WTC11 (cell line): Measurements from ENCODE around the gene ALDH5A1. TPM values are rescaled to one million over a fixed set of nuclear protein-coding genes. Genes with fewer than 3 reads are reported as not detected.

Experiments
- ATAC-seq: fragments of 200-7000 bp; cut with Tn5 transposase; 2 replicates; pipeline ENCODE4 v1.10.0; 2021; ENCODE audit warnings: mild to moderate bottlenecking, moderate library complexity
- CTCF ChIA-PET: fragments of 300-600 bp; sonication (Branson Sonifier 250); formaldehyde crosslinking; loops from one replicate; lab custom pipeline; 2021; ENCODE audit warnings: antibody characterized with exemption; lab: Charles Lee
- POLR2A ChIA-PET: fragments of 350-600 bp; sonication (Branson Sonifier 250); formaldehyde crosslinking; loops from one replicate; lab custom pipeline; 2021; ENCODE audit warnings: antibody characterized with exemption; lab: Charles Lee
- DNase-seq: peaks from one replicate; pipeline ENCODE4 v3.0.0; 2021; ENCODE audit warnings: low spot score
- H3K27ac Mint-ChIP-seq: 2 replicates; pipeline ENCODE4 v1.8.0; 2021; ENCODE audit warnings: mixed read lengths
- H3K27me3 Mint-ChIP-seq: 2 replicates; pipeline ENCODE4 v1.8.0; 2021; ENCODE audit warnings: low read depth, mild to moderate bottlenecking, moderate library complexity, mixed read lengths
- H3K36me3 Mint-ChIP-seq: 2 replicates; pipeline ENCODE4 v1.8.0; 2021; ENCODE audit warnings: mixed read lengths
- H3K4me1 Mint-ChIP-seq: 2 replicates; pipeline ENCODE4 v1.8.0; 2022; ENCODE audit warnings: mixed read lengths
- H3K4me3 Mint-ChIP-seq: 2 replicates; pipeline ENCODE4 v1.8.0; 2021; ENCODE audit warnings: mild to moderate bottlenecking, moderate library complexity, mixed read lengths
- H3K9me3 Mint-ChIP-seq: 2 replicates; pipeline ENCODE4 v1.8.0; 2021; ENCODE audit warnings: mixed read lengths
- CREM ChIP-seq: sonication (generic); formaldehyde crosslinking; IDR thresholded peaks from 2 replicates; pipeline ENCODE4 v1.8.1; 2022; ENCODE audit warnings: mild to moderate bottlenecking, missing genetic modification reagents, moderate library complexity
- ESRRA ChIP-seq: sonication (generic); formaldehyde crosslinking; IDR thresholded peaks from 2 replicates; pipeline ENCODE4 v1.8.1; 2022; ENCODE audit warnings: mild to moderate bottlenecking, missing genetic modification reagents, borderline replicate concordance
- GABPB1 ChIP-seq: sonication (generic); formaldehyde crosslinking; IDR thresholded peaks from 2 replicates; pipeline ENCODE4 v1.8.1; 2023; ENCODE audit warnings: mild to moderate bottlenecking, missing genetic modification reagents
- JAZF1 ChIP-seq: fragments of 250-450 bp; sonication (Bioruptor Pico); IDR thresholded peaks from 2 replicates; pipeline ENCODE4 v1.9.0; 2021; ENCODE audit warnings: moderate library complexity, mild to moderate bottlenecking, inconsistent platforms
- NFE2L1 ChIP-seq: sonication (generic); formaldehyde crosslinking; IDR thresholded peaks from 2 replicates; pipeline ENCODE4 v1.8.1; 2023; ENCODE audit warnings: missing genetic modification reagents
- NR2C2 ChIP-seq: sonication (generic); formaldehyde crosslinking; IDR thresholded peaks from 2 replicates; pipeline ENCODE4 v1.8.0; 2022; ENCODE audit warnings: mild to moderate bottlenecking, missing genetic modification reagents
- TEAD1 ChIP-seq: sonication (generic); formaldehyde crosslinking; IDR thresholded peaks from 2 replicates; pipeline ENCODE4 v1.8.0; 2022; ENCODE audit warnings: mild to moderate bottlenecking, missing genetic modification reagents
- TP53 ChIP-seq: sonication (generic); formaldehyde crosslinking; IDR thresholded peaks from 2 replicates; pipeline ENCODE4 v1.8.1; 2023; ENCODE audit warnings: mild to moderate bottlenecking, missing genetic modification reagents
- ZNF317 ChIP-seq: sonication (generic); formaldehyde crosslinking; IDR thresholded peaks from 2 replicates; pipeline ENCODE4 v1.8.1; 2023; ENCODE audit warnings: low read depth, mild to moderate bottlenecking, moderate library complexity, missing genetic modification reagents, borderline replicate concordance
- total RNA-seq: library from RNA; stranded (reverse); gene quantifications from 3 replicates; pipeline ENCODE4 v1.2.3, GENCODE V29; 2021
- TF ChIP-seq, protein P1 (sequence below): sonication (generic); formaldehyde crosslinking; IDR thresholded peaks from 2 replicates; pipeline ENCODE4 v1.8.0; 2023; ENCODE audit warnings: missing genetic modification reagents, mild to moderate bottlenecking, borderline replicate concordance
- TF ChIP-seq, protein P2 (sequence below): sonication (generic); formaldehyde crosslinking; IDR thresholded peaks from 2 replicates; pipeline ENCODE4 v1.8.0; 2022; ENCODE audit warnings: mild to moderate bottlenecking, missing genetic modification reagents
- TF ChIP-seq, protein P3 (sequence below): sonication (generic); formaldehyde crosslinking; IDR thresholded peaks from 2 replicates; pipeline ENCODE4 v1.8.0; 2022; ENCODE audit warnings: mild to moderate bottlenecking, missing genetic modification reagents
- TF ChIP-seq, protein P4 (sequence below): sonication (generic); formaldehyde crosslinking; IDR thresholded peaks from 2 replicates; pipeline ENCODE4 v1.8.1; 2023; ENCODE audit warnings: mild to moderate bottlenecking, missing genetic modification reagents
- TF ChIP-seq, protein P5 (sequence below): sonication (generic); formaldehyde crosslinking; IDR thresholded peaks from 2 replicates; pipeline ENCODE4 v1.8.1; 2022; ENCODE audit warnings: low read depth, missing genetic modification reagents, borderline replicate concordance
- TF ChIP-seq, protein P6 (sequence below): sonication (generic); formaldehyde crosslinking; IDR thresholded peaks from 2 replicates; pipeline ENCODE4 v1.8.1; 2023; ENCODE audit warnings: mild to moderate bottlenecking, missing genetic modification reagents
- TF ChIP-seq, protein P7 (sequence below): sonication (generic); formaldehyde crosslinking; IDR thresholded peaks from 2 replicates; pipeline ENCODE4 v1.8.1; 2022; ENCODE audit warnings: mild to moderate bottlenecking, moderate library complexity, missing genetic modification reagents
- TF ChIP-seq, protein P8 (sequence below): sonication (generic); formaldehyde crosslinking; IDR thresholded peaks from 2 replicates; pipeline ENCODE4 v1.8.0; 2022; ENCODE audit warnings: missing genetic modification reagents
- TF ChIP-seq, protein P9 (sequence below): fragments of 200-600 bp; IDR thresholded peaks from 2 replicates; pipeline ENCODE4 v1.8.0; 2022; ENCODE audit warnings: antibody characterized with exemption

ALDH5A1 gene
- total RNA-seq, 1 experiment from 2014 or later: 5.1 TPM

DNA sequence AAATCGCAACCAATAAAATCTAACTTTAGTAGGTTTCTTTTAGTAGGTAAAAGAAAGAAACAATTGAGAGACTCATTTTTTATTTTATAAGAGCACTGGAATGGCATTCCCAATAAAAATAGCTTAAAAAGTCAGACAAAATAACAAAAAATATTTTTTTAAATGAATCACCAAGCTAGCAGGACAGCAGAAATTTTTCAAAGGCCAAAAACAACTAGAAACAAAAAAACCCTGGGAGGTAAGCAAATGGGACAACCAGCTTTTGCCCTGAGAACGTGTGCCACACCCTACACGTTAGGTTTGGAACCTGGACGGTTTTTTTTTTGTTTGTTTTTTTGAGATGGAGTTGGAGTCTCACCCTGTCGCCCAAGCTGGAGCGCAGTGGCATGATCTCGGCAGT, 25.0 kb upstream of the ALDH5A1 start (continued):
- TF ChIP-seq, protein P1, sequence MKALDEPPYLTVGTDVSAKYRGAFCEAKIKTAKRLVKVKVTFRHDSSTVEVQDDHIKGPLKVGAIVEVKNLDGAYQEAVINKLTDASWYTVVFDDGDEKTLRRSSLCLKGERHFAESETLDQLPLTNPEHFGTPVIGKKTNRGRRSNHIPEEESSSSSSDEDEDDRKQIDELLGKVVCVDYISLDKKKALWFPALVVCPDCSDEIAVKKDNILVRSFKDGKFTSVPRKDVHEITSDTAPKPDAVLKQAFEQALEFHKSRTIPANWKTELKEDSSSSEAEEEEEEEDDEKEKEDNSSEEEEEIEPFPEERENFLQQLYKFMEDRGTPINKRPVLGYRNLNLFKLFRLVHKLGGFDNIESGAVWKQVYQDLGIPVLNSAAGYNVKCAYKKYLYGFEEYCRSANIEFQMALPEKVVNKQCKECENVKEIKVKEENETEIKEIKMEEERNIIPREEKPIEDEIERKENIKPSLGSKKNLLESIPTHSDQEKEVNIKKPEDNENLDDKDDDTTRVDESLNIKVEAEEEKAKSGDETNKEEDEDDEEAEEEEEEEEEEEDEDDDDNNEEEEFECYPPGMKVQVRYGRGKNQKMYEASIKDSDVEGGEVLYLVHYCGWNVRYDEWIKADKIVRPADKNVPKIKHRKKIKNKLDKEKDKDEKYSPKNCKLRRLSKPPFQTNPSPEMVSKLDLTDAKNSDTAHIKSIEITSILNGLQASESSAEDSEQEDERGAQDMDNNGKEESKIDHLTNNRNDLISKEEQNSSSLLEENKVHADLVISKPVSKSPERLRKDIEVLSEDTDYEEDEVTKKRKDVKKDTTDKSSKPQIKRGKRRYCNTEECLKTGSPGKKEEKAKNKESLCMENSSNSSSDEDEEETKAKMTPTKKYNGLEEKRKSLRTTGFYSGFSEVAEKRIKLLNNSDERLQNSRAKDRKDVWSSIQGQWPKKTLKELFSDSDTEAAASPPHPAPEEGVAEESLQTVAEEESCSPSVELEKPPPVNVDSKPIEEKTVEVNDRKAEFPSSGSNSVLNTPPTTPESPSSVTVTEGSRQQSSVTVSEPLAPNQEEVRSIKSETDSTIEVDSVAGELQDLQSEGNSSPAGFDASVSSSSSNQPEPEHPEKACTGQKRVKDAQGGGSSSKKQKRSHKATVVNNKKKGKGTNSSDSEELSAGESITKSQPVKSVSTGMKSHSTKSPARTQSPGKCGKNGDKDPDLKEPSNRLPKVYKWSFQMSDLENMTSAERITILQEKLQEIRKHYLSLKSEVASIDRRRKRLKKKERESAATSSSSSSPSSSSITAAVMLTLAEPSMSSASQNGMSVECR: no peak
- TF ChIP-seq, protein P2, sequence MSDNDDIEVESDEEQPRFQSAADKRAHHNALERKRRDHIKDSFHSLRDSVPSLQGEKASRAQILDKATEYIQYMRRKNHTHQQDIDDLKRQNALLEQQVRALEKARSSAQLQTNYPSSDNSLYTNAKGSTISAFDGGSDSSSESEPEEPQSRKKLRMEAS (CRISPR knock-in tag): no peak
- no peak for TF ChIP-seq ZNF317
- TF ChIP-seq, protein P3, sequence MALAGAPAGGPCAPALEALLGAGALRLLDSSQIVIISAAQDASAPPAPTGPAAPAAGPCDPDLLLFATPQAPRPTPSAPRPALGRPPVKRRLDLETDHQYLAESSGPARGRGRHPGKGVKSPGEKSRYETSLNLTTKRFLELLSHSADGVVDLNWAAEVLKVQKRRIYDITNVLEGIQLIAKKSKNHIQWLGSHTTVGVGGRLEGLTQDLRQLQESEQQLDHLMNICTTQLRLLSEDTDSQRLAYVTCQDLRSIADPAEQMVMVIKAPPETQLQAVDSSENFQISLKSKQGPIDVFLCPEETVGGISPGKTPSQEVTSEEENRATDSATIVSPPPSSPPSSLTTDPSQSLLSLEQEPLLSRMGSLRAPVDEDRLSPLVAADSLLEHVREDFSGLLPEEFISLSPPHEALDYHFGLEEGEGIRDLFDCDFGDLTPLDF (CRISPR knock-in tag): no peak
- TF ChIP-seq, protein P4, sequence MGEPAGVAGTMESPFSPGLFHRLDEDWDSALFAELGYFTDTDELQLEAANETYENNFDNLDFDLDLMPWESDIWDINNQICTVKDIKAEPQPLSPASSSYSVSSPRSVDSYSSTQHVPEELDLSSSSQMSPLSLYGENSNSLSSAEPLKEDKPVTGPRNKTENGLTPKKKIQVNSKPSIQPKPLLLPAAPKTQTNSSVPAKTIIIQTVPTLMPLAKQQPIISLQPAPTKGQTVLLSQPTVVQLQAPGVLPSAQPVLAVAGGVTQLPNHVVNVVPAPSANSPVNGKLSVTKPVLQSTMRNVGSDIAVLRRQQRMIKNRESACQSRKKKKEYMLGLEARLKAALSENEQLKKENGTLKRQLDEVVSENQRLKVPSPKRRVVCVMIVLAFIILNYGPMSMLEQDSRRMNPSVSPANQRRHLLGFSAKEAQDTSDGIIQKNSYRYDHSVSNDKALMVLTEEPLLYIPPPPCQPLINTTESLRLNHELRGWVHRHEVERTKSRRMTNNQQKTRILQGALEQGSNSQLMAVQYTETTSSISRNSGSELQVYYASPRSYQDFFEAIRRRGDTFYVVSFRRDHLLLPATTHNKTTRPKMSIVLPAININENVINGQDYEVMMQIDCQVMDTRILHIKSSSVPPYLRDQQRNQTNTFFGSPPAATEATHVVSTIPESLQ (CRISPR knock-in tag): no peak

DNA sequence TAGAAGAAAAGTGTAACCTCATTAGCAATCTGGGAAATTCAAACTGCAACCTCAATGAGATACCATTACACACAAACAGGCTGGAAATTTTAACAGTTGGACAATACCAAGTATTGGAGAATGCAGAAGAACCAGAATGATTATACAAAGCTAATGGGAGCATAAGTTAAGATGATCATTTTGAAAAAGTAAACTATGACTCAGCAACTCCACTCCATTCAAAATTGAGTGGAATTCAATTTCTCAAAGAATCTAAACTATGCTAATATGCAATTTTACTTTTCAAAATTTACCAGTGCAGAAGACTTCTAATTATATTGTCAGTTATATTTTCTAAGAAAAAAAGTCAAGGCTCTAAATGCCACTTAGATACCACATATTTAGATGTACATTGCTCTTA, 22.6 kb upstream of the ALDH5A1 start:
- Mint-ChIP-seq H3K4me3 (no peak overlapping the region), H3K27ac (no peak overlapping the region), H3K4me1 (no peaks in the 10 kb centered on the region), H3K9me3 (no peaks in the 10 kb centered on the region), H3K36me3 (no peaks in the 10 kb centered on the region), H3K27me3 (no peaks in the 10 kb centered on the region)
- ATAC-seq (no peak), DNase-seq (no peak)
- POLR2A ChIA-PET: no interaction called here
- CTCF ChIA-PET: interaction anchor here (1.0 kb wide), 1 partner anchor 49 kb away, joined by 3 read pairs; no protein-coding TSS in a partner anchor
- TF ChIP-seq JAZF1 (CRISPR knock-in tag) (no peak), NR2C2 (CRISPR knock-in tag) (no peak), ESRRA (CRISPR knock-in tag) (no peak), TEAD1 (no peak), GABPB1 (CRISPR knock-in tag) (no peak), CREM (CRISPR knock-in tag) (no peak), NFE2L1 (CRISPR knock-in tag) (no peak), TP53 (CRISPR knock-in tag) (no peak)
- TF ChIP-seq, protein P5, sequence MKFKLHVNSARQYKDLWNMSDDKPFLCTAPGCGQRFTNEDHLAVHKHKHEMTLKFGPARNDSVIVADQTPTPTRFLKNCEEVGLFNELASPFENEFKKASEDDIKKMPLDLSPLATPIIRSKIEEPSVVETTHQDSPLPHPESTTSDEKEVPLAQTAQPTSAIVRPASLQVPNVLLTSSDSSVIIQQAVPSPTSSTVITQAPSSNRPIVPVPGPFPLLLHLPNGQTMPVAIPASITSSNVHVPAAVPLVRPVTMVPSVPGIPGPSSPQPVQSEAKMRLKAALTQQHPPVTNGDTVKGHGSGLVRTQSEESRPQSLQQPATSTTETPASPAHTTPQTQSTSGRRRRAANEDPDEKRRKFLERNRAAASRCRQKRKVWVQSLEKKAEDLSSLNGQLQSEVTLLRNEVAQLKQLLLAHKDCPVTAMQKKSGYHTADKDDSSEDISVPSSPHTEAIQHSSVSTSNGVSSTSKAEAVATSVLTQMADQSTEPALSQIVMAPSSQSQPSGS (CRISPR knock-in tag): no peak
- TF ChIP-seq, protein P6, sequence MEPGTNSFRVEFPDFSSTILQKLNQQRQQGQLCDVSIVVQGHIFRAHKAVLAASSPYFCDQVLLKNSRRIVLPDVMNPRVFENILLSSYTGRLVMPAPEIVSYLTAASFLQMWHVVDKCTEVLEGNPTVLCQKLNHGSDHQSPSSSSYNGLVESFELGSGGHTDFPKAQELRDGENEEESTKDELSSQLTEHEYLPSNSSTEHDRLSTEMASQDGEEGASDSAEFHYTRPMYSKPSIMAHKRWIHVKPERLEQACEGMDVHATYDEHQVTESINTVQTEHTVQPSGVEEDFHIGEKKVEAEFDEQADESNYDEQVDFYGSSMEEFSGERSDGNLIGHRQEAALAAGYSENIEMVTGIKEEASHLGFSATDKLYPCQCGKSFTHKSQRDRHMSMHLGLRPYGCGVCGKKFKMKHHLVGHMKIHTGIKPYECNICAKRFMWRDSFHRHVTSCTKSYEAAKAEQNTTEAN (CRISPR knock-in tag): no peak
- TF ChIP-seq, protein P7, sequence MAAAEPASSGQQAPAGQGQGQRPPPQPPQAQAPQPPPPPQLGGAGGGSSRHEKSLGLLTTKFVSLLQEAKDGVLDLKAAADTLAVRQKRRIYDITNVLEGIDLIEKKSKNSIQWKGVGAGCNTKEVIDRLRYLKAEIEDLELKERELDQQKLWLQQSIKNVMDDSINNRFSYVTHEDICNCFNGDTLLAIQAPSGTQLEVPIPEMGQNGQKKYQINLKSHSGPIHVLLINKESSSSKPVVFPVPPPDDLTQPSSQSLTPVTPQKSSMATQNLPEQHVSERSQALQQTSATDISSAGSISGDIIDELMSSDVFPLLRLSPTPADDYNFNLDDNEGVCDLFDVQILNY (CRISPR knock-in tag): no peak
- TF ChIP-seq, protein P8, sequence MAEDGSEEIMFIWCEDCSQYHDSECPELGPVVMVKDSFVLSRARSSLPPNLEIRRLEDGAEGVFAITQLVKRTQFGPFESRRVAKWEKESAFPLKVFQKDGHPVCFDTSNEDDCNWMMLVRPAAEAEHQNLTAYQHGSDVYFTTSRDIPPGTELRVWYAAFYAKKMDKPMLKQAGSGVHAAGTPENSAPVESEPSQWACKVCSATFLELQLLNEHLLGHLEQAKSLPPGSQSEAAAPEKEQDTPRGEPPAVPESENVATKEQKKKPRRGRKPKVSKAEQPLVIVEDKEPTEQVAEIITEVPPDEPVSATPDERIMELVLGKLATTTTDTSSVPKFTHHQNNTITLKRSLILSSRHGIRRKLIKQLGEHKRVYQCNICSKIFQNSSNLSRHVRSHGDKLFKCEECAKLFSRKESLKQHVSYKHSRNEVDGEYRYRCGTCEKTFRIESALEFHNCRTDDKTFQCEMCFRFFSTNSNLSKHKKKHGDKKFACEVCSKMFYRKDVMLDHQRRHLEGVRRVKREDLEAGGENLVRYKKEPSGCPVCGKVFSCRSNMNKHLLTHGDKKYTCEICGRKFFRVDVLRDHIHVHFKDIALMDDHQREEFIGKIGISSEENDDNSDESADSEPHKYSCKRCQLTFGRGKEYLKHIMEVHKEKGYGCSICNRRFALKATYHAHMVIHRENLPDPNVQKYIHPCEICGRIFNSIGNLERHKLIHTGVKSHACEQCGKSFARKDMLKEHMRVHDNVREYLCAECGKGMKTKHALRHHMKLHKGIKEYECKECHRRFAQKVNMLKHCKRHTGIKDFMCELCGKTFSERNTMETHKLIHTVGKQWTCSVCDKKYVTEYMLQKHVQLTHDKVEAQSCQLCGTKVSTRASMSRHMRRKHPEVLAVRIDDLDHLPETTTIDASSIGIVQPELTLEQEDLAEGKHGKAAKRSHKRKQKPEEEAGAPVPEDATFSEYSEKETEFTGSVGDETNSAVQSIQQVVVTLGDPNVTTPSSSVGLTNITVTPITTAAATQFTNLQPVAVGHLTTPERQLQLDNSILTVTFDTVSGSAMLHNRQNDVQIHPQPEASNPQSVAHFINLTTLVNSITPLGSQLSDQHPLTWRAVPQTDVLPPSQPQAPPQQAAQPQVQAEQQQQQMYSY (CRISPR knock-in tag): no peak
- TF ChIP-seq, protein P9, sequence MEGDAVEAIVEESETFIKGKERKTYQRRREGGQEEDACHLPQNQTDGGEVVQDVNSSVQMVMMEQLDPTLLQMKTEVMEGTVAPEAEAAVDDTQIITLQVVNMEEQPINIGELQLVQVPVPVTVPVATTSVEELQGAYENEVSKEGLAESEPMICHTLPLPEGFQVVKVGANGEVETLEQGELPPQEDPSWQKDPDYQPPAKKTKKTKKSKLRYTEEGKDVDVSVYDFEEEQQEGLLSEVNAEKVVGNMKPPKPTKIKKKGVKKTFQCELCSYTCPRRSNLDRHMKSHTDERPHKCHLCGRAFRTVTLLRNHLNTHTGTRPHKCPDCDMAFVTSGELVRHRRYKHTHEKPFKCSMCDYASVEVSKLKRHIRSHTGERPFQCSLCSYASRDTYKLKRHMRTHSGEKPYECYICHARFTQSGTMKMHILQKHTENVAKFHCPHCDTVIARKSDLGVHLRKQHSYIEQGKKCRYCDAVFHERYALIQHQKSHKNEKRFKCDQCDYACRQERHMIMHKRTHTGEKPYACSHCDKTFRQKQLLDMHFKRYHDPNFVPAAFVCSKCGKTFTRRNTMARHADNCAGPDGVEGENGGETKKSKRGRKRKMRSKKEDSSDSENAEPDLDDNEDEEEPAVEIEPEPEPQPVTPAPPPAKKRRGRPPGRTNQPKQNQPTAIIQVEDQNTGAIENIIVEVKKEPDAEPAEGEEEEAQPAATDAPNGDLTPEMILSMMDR: no peak
